DMS153 (cell line): ENCODE measurements around the gene POU6F1.

Experiments
- DNase-seq: peaks from one replicate; lab custom pipeline; 2025; lab: John Stamatoyannopoulos, UW

The POU6F1 gene

DNA sequence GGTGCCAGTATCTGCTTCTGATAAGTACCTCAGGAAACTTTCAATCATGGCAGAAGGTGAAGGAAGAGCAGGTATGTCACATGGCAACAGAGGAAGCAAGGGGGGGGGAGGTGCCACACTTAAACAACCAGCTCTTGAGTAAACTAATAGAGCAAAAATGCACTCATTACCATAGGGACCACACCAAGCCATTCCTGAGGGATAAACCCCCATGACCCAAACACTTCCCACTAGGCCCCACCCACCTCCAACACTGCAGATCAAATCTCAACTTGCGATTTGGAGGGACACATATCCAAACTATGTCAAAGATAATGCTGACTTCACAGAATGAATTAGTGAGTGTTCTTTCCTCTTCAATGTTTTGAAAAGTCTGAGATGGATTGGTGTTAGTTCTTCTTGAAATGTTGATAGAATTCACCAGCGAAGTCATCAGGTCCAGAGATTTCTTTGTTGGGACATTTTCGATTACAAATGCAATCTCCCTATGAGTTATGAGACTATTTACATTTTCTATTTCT, 61.6 kb downstream of the POU6F1 start:
- DNase-seq, result no peak

GRCh38 chr12:51152953-51153352, 64.9 kb downstream of the POU6F1 start:
- no peak for DNase-seq

DNA sequence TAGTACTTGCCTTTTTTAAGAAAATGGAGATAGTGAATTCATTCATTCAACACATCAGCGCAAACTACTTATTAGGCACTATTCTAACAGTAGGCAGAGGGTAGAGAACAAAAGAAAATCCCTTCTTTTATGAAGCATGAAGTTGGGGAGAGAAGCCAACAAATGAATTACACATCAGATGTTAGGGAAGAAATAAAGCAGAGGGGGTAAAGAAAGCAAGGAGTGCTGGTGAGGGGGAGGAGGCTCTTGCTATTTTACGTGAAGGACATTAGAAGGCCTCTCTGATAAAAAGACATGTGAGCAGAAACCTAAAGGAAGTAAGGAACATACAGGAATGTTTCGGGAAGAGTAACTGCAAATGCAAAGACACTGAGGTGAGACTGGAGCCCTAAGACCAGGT, 67.1 kb downstream of the POU6F1 start:
- DNase-seq, result no peak

DNA sequence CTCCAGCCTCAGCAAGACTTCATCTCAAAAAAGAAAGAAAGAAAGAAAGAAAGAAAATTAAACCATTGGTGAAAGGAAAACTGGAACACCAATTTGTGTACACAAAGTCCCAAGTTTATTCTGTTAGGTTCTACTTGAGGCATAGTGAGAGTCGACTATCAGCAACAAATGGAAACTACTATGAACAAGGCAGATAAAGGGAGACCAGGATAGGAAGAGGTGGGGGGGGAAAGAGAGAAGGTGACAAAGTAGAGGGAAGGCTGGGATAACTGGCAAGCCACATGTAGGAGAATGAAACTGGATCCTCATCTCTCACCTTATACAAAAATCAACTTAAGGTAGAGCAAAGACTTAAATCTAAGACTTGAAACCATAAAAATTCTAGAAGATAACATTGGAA, 70.6 kb downstream of the POU6F1 start:
- no peak for DNase-seq

DNA sequence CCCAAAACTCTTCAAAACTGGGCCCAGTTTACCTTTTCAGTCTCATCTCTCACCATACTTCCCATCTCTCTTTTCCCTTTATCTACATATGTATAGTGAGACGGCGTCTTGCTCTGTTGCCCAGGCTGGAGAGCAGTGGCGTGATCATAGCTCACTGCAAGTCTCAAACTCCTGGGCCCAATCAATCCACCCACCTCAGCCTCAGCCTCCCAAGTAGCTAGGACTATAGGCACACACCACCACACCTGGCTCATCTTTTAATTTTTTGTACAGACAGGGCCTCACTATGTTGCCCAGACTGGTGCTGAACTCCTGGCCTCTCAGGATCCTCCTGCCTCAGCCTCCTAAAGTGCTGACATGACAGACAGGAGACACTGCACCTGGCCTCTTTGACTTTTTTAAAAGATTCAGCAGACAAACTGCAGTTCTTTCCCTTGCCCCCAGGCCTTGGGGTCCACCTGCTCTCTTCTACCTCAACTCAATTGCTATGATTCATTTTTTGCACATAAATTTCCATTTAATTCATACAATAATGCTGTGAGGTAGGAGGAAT, 78.5 kb downstream of the POU6F1 start:
- DNase-seq, result no peak
